ENCODE results near the gene DAPK1.

- TF ChIP-seq CTCF (IDR thresholded peaks at IDR 0.05; ENCODE audit: borderline replicate concordance, extremely low read depth, low read length, poor library complexity, severe bottlenecking): no peak
- no peak for TF ChIP-seq EZH2 (IDR thresholded peaks at IDR 0.05; ENCODE audit: borderline replicate concordance, low read depth, low read length, severe bottlenecking)
These were observed 52.7 kb downstream of the DAPK1 start for GRCh38 chr9:87550253-87550954.

All from DND-41 (cell line).